Effector memory CD8-positive, alpha-beta T cell (primary cell): ENCODE results near the gene ERN1.
"Not testable (repeated sequence)": the region's sequence is repeated elsewhere in the genome, so short reads cannot be mapped to it uniquely, and the experiment has no call there.

ENCODE experiments used
- ATAC-seq: fragments of 150-1000 bp; cut with Tn5 transposase; replicated peaks from 2 replicates; pipeline ENCODE4 v1.10.0; 2021; ENCODE audit warnings: mild to moderate bottlenecking, moderate library complexity
- DNase-seq, 3 experiments: peaks; one replicate each; pipeline ENCODE4 v3.0.0; 2021
- H3K27ac Mint-ChIP-seq, 2 donors: one replicate each; pipeline ENCODE4 v1.8.0; 2022; ENCODE audit warnings: mild to moderate bottlenecking in 2 of 2, mixed read lengths in 2 of 2, moderate library complexity in 2 of 2
- H3K27me3 Mint-ChIP-seq, 2 donors: one replicate each; pipeline ENCODE4 v1.8.0; 2022; ENCODE audit warnings: mixed read lengths in 2 of 2
- H3K36me3 Mint-ChIP-seq: one replicate; pipeline ENCODE4 v1.8.0; 2022; ENCODE audit warnings: mild to moderate bottlenecking, moderate library complexity, mixed read lengths; ENCODE audit not compliant: insufficient read depth
- H3K4me1 Mint-ChIP-seq, 2 donors: one replicate each; pipeline ENCODE4 v1.8.0; 2022; ENCODE audit warnings: low read depth in 2 of 2, mixed read lengths in 2 of 2
- H3K4me3 Mint-ChIP-seq, 2 donors: one replicate each; pipeline ENCODE4 v1.8.0; 2022; ENCODE audit warnings: mild to moderate bottlenecking in 2 of 2, mixed read lengths in 2 of 2, moderate library complexity in 2 of 2
- H3K9me3 Mint-ChIP-seq, 2 donors: one replicate each; pipeline ENCODE4 v1.8.0; 2022; ENCODE audit warnings: mixed read lengths in 2 of 2
- total RNA-seq, 9 experiments: gene quantifications; one replicate each; lab custom pipeline; 2026; lab: John Stamatoyannopoulos, UW

Gene ERN1
- 66.5 to 604 (median 198) reads per million in 9 experiments for total RNA-seq

GRCh38 chr17:64129765-64130558 is at the start of gene ERN1:
TSS of gene ERN1 (minus strand) at chr17:64130144. CDS start at chr17:64130029, 115 bp downstream.
- H3K4me1 Mint-ChIP-seq, result peaks cover 37 to 44% of the 10 kb centered on the region in 2 donors
- ATAC-seq, result peak; percentile 82

GRCh38 chr17:64179024-64179423 is 49.1 kb upstream of the ERN1 start:
- not testable (repeated sequence) for H3K9me3 Mint-ChIP-seq, DNase-seq, H3K27me3 Mint-ChIP-seq, H3K4me1 Mint-ChIP-seq, H3K4me3 Mint-ChIP-seq, H3K36me3 Mint-ChIP-seq, H3K27ac Mint-ChIP-seq, ATAC-seq

More at GRCh38 chr17:64129765-64130558, at the start of gene ERN1:
- peaks cover 48% of the 10 kb centered on the region for H3K36me3 Mint-ChIP-seq
- no peaks in the 10 kb centered on the region for H3K9me3 Mint-ChIP-seq
- peak within 1 kb of the TSS; percentile 89 to 90 for H3K4me3 Mint-ChIP-seq
- peak; percentile 84 to 86 (median 85) for DNase-seq
- no peaks in the 10 kb centered on the region for H3K27me3 Mint-ChIP-seq
- peak within 1 kb of the TSS; percentile 96 to 98 for H3K27ac Mint-ChIP-seq

GRCh38 chr17:64178011-64178825 is 48.3 kb upstream of the ERN1 start:
- no peak for DNase-seq
- no peaks in the 10 kb centered on the region for H3K36me3 Mint-ChIP-seq
- H3K9me3 Mint-ChIP-seq, result no peaks in the 10 kb centered on the region
- no peaks in the 10 kb centered on the region for H3K4me1 Mint-ChIP-seq
- ATAC-seq, result no peak
- no peak overlapping the region for H3K4me3 Mint-ChIP-seq
- no peak overlapping the region for H3K27ac Mint-ChIP-seq
- H3K27me3 Mint-ChIP-seq, result no peaks in the 10 kb centered on the region

DNA sequence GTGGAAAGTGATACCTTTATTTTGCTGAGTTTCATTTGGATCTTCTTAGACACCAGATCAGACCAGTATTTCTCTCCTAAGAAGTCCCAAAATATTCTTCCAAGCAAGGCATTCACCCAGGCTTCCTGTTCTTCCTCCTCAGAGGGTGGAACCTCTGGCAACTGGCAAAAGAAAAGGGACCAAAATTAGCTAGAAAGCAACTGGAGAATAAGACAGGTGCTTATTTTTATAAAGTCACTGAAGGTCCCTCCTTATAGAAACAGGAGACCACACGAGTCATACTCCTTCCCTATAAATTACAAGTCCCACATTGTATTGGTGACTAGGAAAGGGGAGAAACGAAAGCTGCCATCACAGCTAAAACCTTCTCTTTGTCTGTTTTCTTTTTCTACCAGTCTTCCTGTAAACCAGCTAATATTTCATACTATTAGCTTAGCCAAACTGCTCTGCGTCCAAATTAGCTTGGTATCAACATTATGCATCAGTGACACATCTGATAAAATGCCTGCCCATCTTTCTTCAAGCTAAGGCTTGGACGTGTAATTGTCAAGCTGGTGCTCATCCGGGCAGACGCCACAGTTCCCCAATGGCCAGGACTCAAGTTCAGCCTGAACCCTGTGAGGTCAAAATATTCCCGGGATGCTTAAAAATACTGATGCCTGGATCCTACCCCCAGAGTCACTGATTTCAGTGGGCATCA is 47.5 kb upstream of the ERN1 start:
- Mint-ChIP-seq H3K36me3 (peaks cover 3% of the 10 kb centered on the region), H3K9me3 (no peaks in the 10 kb centered on the region), H3K27me3 (no peaks in the 10 kb centered on the region), H3K4me1 (no peaks in the 10 kb centered on the region), H3K27ac (no peak overlapping the region), H3K4me3 (no peak overlapping the region)
- ATAC-seq (no peak), DNase-seq (no peak)

- H3K36me3 Mint-ChIP-seq, result peaks cover 6% of the 10 kb centered on the region
- ATAC-seq (no peak), DNase-seq (no peak)
- H3K9me3 Mint-ChIP-seq, result no peaks in the 10 kb centered on the region
- H3K27me3 Mint-ChIP-seq, result no peaks in the 10 kb centered on the region
- no peak overlapping the region for H3K27ac Mint-ChIP-seq
- no peak overlapping the region for H3K4me3 Mint-ChIP-seq
- H3K4me1 Mint-ChIP-seq, result no peaks in the 10 kb centered on the region
These were observed 46.6 kb upstream of the ERN1 start for GRCh38 chr17:64176556-64176955.

- H3K36me3 Mint-ChIP-seq, result peaks cover 16% of the 10 kb centered on the region
- no peak for DNase-seq
- no peaks in the 10 kb centered on the region for H3K27me3 Mint-ChIP-seq
- H3K9me3 Mint-ChIP-seq, result no peaks in the 10 kb centered on the region
- no peak overlapping the region for H3K4me3 Mint-ChIP-seq
- ATAC-seq, result peak; percentile 22
- no peaks in the 10 kb centered on the region for H3K4me1 Mint-ChIP-seq
- H3K27ac Mint-ChIP-seq, result peak overlapping the region; percentile 13 to 51
These were observed 44.9 kb upstream of the ERN1 start for GRCh38 chr17:64174686-64175456.

- ATAC-seq (no peak), DNase-seq (no peak)
- H3K4me1 Mint-ChIP-seq, result no peaks in the 10 kb centered on the region
- H3K27ac Mint-ChIP-seq, result no peak overlapping the region
- H3K36me3 Mint-ChIP-seq, result peaks cover 21% of the 10 kb centered on the region
- no peak overlapping the region for H3K4me3 Mint-ChIP-seq
- H3K27me3 Mint-ChIP-seq, result no peaks in the 10 kb centered on the region
- H3K9me3 Mint-ChIP-seq, result no peaks in the 10 kb centered on the region
These were observed 43.7 kb upstream of the ERN1 start for GRCh38 chr17:64173646-64174045.

DNA sequence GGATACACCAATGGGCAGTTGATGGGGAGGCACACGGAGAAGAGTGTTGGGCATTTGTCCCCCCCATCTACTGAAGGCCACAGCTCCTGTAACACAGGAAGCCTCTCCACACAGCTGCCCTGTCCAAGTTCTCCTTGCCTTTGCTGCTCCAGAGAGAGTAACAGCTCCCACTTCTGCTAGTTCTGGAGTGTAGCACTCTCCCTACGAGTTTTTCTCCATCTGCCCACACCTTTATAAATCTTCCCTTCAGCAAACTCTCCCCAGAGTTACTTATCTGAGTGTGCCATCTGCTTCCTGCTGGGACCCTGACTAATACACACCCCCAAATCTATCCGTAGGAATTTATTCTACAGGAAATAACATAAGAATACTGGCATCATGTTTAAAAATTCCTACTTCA is 42.6 kb upstream of the ERN1 start:
- Mint-ChIP-seq H3K4me3 (no peak overlapping the region), H3K9me3 (no peaks in the 10 kb centered on the region), H3K27me3 (no peaks in the 10 kb centered on the region), H3K36me3 (peaks cover 21% of the 10 kb centered on the region), H3K27ac (no peak overlapping the region), H3K4me1 (no peaks in the 10 kb centered on the region)
- DNase-seq (no peak), ATAC-seq (no peak)

- H3K4me1 Mint-ChIP-seq, result no peaks in the 10 kb centered on the region
- H3K36me3 Mint-ChIP-seq, result peaks cover 21% of the 10 kb centered on the region
- ATAC-seq (no peak), DNase-seq (no peak)
- no peak overlapping the region for H3K27ac Mint-ChIP-seq
- H3K4me3 Mint-ChIP-seq, result no peak overlapping the region
- H3K27me3 Mint-ChIP-seq, result no peaks in the 10 kb centered on the region
- no peaks in the 10 kb centered on the region for H3K9me3 Mint-ChIP-seq
These were observed 41.1 kb upstream of the ERN1 start for GRCh38 chr17:64171041-64171440.

GRCh38 chr17:64170286-64170685 is 40.3 kb upstream of the ERN1 start:
- Mint-ChIP-seq H3K4me1 (no peaks in the 10 kb centered on the region), H3K9me3 (no peaks in the 10 kb centered on the region), H3K27me3 (no peaks in the 10 kb centered on the region), H3K36me3 (peaks cover 21% of the 10 kb centered on the region), H3K4me3 (no peak overlapping the region), H3K27ac (no peak overlapping the region)
- ATAC-seq (no peak), DNase-seq (no peak)

DNA sequence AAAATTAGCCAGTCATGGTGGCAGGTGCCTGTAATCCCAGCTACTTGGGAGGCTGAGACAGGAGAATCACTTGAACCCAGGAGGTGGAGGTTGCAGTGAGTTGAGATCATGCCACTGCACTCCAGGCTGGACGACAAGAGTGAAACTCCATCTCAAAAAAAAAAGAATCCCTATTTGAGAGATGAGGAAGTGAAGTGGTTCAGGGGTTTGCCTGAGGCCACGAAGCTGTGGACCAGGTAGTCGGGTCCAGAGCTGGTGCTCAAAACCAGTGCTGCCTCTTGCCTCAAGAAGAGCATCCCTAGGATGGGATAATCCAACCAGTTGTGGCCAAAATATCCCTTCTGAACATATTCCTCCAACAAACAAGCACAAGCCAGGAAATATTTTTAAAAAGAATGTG is 37.7 kb upstream of the ERN1 start:
- not testable (repeated sequence) for DNase-seq, H3K4me3 Mint-ChIP-seq, ATAC-seq, H3K27me3 Mint-ChIP-seq, H3K27ac Mint-ChIP-seq, H3K4me1 Mint-ChIP-seq, H3K9me3 Mint-ChIP-seq
- peaks cover 20% of the 10 kb centered on the region for H3K36me3 Mint-ChIP-seq

DNA sequence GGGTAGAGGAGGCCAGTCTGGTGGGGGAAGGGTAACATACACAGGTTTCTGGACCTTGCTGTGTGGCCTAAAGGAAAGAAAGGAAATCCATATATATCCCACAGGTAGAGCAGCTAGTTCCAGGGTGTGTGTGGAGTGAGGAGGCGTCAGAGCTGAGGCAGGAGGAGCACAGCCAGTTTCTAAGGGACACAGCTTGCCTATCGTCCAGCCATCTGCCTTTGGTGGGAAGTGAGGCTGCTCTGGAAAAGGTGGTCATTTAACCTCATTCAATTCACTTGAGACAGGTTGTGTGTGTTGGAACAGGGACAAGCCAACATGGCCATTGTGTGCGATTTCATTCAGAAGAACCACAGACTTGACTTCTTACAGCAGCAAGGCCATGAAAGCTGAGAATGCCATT is 36.9 kb upstream of the ERN1 start:
- DNase-seq (no peak), ATAC-seq (no peak)
- Mint-ChIP-seq H3K4me1 (no peaks in the 10 kb centered on the region), H3K9me3 (no peaks in the 10 kb centered on the region), H3K27ac (no peak overlapping the region), H3K27me3 (no peaks in the 10 kb centered on the region), H3K36me3 (peaks cover 15% of the 10 kb centered on the region), H3K4me3 (no peak overlapping the region)

DNA sequence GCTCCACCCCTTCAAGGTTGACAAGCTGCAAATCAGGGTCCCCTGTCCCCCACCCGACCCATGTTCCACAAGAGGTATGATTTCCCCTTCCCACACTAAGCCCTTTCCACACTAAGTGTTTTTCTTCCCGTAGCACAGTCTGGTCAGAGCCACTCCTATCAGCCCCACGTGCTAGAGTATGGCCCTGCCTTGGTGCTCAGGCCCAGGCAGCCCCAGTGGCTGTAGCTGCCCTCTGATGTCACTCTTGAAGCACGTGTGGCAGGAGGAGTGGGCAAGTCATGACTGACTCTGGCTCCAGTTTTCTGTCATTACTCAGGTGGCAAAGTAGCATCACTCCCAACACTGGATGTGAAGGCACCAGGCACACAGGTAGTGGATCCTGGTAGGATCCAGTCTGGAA is 35.4 kb upstream of the ERN1 start:
- Mint-ChIP-seq H3K27ac (no peak overlapping the region), H3K4me3 (no peak overlapping the region), H3K9me3 (no peaks in the 10 kb centered on the region), H3K36me3 (peaks cover 9% of the 10 kb centered on the region), H3K4me1 (no peaks in the 10 kb centered on the region), H3K27me3 (no peaks in the 10 kb centered on the region)
- ATAC-seq (no peak), DNase-seq (no peak)
